Thoracic aorta (tissue), 2 donors: Measurements from ENCODE around the gene TCHHL1. TPM values are rescaled to one million over a fixed set of nuclear protein-coding genes. Genes with fewer than 3 reads are reported as not detected.
"Not testable (repeated sequence)": the region's sequence is repeated elsewhere in the genome, so short reads cannot be mapped to it uniquely, and the experiment has no call there.

ENCODE experiments used
- ATAC-seq: fragments of 150-250 bp; one replicate; pipeline ENCODE4 v1.8.0; 2017; ENCODE audit warnings: low read depth; ENCODE audit not compliant: insufficient number of reproducible peaks, low FRiP score
- DNase-seq: peaks from one replicate; pipeline ENCODE4 v3.0.0-alpha.2; 2020; ENCODE audit warnings: low spot score
- H3K27ac ChIP-seq, 2 donors: fragments of 200-600 bp; sonication (generic); 1 replicate in 1 of 2; 2 replicates in 1 of 2; pipeline ENCODE4 v1.5.1; 2016; ENCODE audit warnings: mild to moderate bottlenecking in 2 of 2, moderate library complexity in 2 of 2
- H3K27me3 ChIP-seq: fragments of 200-600 bp; sonication (generic); replicated peaks from 2 replicates; pipeline ENCODE4 v1.6.0; 2016; ENCODE audit warnings: mild to moderate bottlenecking; ENCODE audit not compliant: insufficient read depth
- H3K36me3 ChIP-seq: fragments of 200-600 bp; sonication (generic); one replicate; pipeline ENCODE4 v1.5.1; 2016
- H3K4me1 ChIP-seq, 2 donors: fragments of 200-600 bp; sonication (generic); 1 replicate in 1 of 2; 2 replicates in 1 of 2; pipeline versions ENCODE4 v1.5.1 to v1.6.0; 2016; ENCODE audit warnings: low read depth in 2 of 2, mild to moderate bottlenecking in 1 of 2; ENCODE audit not compliant: control insufficient read depth in 1 of 2
- H3K4me3 ChIP-seq: fragments of 200-600 bp; sonication (generic); 2 replicates; pipeline ENCODE4 v1.5.1; 2016; ENCODE audit warnings: mild to moderate bottlenecking
- H3K9me3 ChIP-seq: fragments of 200-600 bp; sonication (generic); 2 replicates; pipeline ENCODE4 v1.5.1; 2016
- total RNA-seq, 2 donors: library from RNA; depleted of rRNA; stranded (reverse); fragments of >200 nt; gene quantifications; one replicate each; pipeline versions ENCODE4 v1.1.0 to v1.2.3, GENCODE V29; 2016
- TF ChIP-seq, protein P1 (sequence below): fragments of 200-600 bp; sonication (generic); IDR thresholded peaks from one replicate; pipeline ENCODE4 v1.5.1; 2019; ENCODE audit warnings: antibody characterized with exemption

TCHHL1 gene
- total RNA-seq, 2 donors from 2014 or later, result not detected

GRCh38 chr1:152084853-152085252, 4.0 kb downstream of the TCHHL1 start:
- no peaks in the 10 kb centered on the region for H3K27me3 ChIP-seq
- no peaks in the 10 kb centered on the region for H3K4me1 ChIP-seq
- H3K36me3 ChIP-seq, result no peaks in the 10 kb centered on the region
- DNase-seq (no peak), ATAC-seq (no peak)
- no peaks in the 10 kb centered on the region for H3K9me3 ChIP-seq
- H3K27ac ChIP-seq, result no peak overlapping the region
- TF ChIP-seq, protein P1, sequence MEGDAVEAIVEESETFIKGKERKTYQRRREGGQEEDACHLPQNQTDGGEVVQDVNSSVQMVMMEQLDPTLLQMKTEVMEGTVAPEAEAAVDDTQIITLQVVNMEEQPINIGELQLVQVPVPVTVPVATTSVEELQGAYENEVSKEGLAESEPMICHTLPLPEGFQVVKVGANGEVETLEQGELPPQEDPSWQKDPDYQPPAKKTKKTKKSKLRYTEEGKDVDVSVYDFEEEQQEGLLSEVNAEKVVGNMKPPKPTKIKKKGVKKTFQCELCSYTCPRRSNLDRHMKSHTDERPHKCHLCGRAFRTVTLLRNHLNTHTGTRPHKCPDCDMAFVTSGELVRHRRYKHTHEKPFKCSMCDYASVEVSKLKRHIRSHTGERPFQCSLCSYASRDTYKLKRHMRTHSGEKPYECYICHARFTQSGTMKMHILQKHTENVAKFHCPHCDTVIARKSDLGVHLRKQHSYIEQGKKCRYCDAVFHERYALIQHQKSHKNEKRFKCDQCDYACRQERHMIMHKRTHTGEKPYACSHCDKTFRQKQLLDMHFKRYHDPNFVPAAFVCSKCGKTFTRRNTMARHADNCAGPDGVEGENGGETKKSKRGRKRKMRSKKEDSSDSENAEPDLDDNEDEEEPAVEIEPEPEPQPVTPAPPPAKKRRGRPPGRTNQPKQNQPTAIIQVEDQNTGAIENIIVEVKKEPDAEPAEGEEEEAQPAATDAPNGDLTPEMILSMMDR, result no peak
- H3K4me3 ChIP-seq, result no peak overlapping the region

- H3K27ac ChIP-seq, H3K9me3 ChIP-seq, H3K4me1 ChIP-seq, DNase-seq, ATAC-seq, H3K27me3 ChIP-seq, H3K4me3 ChIP-seq, H3K36me3 ChIP-seq: not testable (repeated sequence)
Observed at GRCh38 chr1:152081026-152081425, 7.8 kb downstream of the TCHHL1 start.

DNA sequence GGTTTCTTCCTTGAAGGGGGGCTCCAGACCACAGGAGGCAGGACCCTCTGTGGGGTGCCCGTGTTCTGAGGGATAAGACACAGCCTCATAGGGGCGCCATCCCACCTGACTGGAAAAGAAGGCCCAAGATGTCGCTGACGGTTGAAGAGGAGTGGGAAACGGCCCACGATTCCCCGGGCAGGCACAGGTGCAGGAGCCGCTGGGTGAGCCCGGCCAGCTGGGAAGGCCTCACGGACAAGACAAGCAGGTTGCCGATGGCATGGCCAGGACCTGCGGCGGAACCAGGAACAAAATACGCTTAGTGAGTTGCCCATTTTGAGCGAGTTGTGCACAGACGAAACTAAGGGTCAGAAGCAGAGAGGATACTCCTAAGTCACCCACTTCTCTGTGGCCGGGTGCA, 8.4 kb downstream of the TCHHL1 start:
- H3K27me3 ChIP-seq, H3K27ac ChIP-seq, DNase-seq, H3K36me3 ChIP-seq, H3K4me3 ChIP-seq, H3K4me1 ChIP-seq, H3K9me3 ChIP-seq, ATAC-seq: not testable (repeated sequence)

DNA sequence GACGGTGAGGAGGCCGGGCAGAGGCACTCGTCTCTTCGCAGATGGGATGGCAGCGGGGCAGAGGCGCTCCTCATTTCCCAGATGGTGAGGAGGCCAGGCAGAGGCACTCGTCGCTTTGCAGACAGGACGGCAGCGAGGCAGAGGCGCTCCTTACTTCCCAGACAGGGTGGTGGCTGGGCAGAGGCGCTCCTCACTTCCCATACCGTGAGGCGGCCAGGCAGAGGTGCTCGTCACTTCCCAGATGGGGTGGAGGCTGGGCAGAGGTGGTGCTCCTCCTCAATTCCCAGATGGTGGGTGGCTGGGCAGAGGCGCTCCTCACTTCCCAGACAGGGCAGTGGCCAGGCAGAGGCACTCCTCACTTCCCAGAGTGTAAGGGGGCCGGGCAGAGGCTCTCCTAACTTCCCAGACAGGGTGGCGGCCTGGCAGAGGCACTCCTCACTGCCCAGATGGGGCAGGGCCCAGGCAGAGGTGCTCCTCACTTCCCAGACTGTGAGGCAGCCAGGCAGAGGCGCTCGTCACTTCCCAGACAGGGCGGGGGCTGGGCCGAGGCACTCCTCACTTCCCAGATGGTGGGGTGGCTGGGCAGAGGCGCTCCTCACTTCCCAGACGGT, 9.9 kb downstream of the TCHHL1 start:
- TF ChIP-seq, protein P1, result no peak

GRCh38 chr1:152072311-152072710, 16.6 kb downstream of the TCHHL1 start:
- Histone ChIP-seq H3K27ac (no peak overlapping the region), H3K36me3 (no peaks in the 10 kb centered on the region), H3K9me3 (no peaks in the 10 kb centered on the region), H3K4me3 (no peak overlapping the region), H3K27me3 (no peaks in the 10 kb centered on the region), H3K4me1 (no peaks in the 10 kb centered on the region)
- ATAC-seq (no peak), DNase-seq (no peak)
- TF ChIP-seq, protein P1, result no peak

More for the DNA sequence above, 9.9 kb downstream of the TCHHL1 start:
- no peak for DNase-seq
- Histone ChIP-seq H3K27ac (no peak overlapping the region), H3K36me3 (no peaks in the 10 kb centered on the region), H3K9me3 (no peaks in the 10 kb centered on the region), H3K4me3 (no peak overlapping the region), H3K4me1 (no peaks in the 10 kb centered on the region), H3K27me3 (no peaks in the 10 kb centered on the region)
- ATAC-seq, result no peak

DNA sequence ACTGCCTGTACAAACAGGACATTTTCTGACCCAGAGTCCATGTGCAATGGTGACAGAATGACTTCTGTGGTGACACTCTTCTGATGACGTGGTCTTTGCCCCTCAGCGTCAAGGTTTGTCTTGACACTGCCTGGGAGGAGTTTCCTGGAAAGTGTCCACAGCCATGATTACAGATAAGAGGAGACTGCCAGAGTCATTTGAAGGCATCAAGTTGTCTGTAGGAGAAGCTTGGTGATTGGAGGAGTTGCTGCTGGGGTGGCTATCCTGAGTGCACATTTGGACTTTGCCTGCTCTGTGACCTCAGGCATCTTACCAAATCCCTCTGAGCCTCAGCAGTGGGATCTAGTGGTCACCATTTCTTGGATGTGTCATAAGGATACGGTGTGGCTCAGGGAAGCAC, 17.7 kb downstream of the TCHHL1 start:
- no peaks in the 10 kb centered on the region for H3K36me3 ChIP-seq
- H3K4me1 ChIP-seq, result no peaks in the 10 kb centered on the region
- TF ChIP-seq, protein P1, result no peak
- H3K27me3 ChIP-seq, result no peaks in the 10 kb centered on the region
- no peak overlapping the region for H3K27ac ChIP-seq
- no peak for DNase-seq
- H3K9me3 ChIP-seq, result no peaks in the 10 kb centered on the region
- no peak for ATAC-seq
- H3K4me3 ChIP-seq, result no peak overlapping the region
